Smooth muscle cell (in vitro differentiated cells): Measurements from ENCODE around the gene PCID2. TPM values are rescaled to one million over a fixed set of nuclear protein-coding genes. Genes with fewer than 3 reads are reported as not detected.

Experiments used
- DNase-seq: peaks from one replicate; lab custom pipeline; 2025; ENCODE audit not compliant: unreplicated experiment; lab: John Stamatoyannopoulos, UW
- H2AFZ ChIP-seq: fragments of 200-600 bp; sonication (generic); 2 replicates; pipeline ENCODE4 v1.6.0; 2016; ENCODE audit warnings: antibody characterized with exemption, low read depth, mild to moderate bottlenecking
- H3F3A ChIP-seq: fragments of 200-600 bp; sonication (generic); 2 replicates; pipeline ENCODE4 v1.6.0; 2017; ENCODE audit warnings: antibody characterized with exemption, low read depth
- H3K27ac ChIP-seq: fragments of 200-600 bp; sonication (generic); 2 replicates; pipeline ENCODE4 v1.5.1; 2016; ENCODE audit warnings: low read depth, mild to moderate bottlenecking
- H3K27me3 ChIP-seq: fragments of 200-600 bp; sonication (generic); 2 replicates; pipeline ENCODE4 v1.6.1; 2016; ENCODE audit warnings: low read depth, mild to moderate bottlenecking
- H3K36me3 ChIP-seq: fragments of 200-600 bp; sonication (generic); 2 replicates; pipeline ENCODE4 v1.5.1; 2016; ENCODE audit warnings: low read depth
- H3K4me1 ChIP-seq: fragments of 200-600 bp; sonication (generic); 2 replicates; pipeline ENCODE4 v1.5.1; 2016; ENCODE audit warnings: low read depth
- H3K4me2 ChIP-seq: fragments of 200-600 bp; sonication (generic); 2 replicates; pipeline ENCODE4 v1.6.0; 2016; ENCODE audit warnings: mild to moderate bottlenecking
- H3K4me3 ChIP-seq: fragments of 200-600 bp; sonication (generic); 2 replicates; pipeline ENCODE4 v1.5.1; 2016; ENCODE audit warnings: mild to moderate bottlenecking
- H3K79me2 ChIP-seq: fragments of 200-600 bp; sonication (generic); 2 replicates; pipeline ENCODE4 v1.6.0; 2016; ENCODE audit warnings: low read depth, mild to moderate bottlenecking
- H3K9ac ChIP-seq: fragments of 200-600 bp; sonication (generic); 2 replicates; pipeline ENCODE4 v1.6.0; 2016; ENCODE audit warnings: low read depth
- H3K9me3 ChIP-seq: fragments of 200-600 bp; sonication (generic); replicated peaks from 2 replicates; pipeline ENCODE4 v1.5.1; 2016; ENCODE audit warnings: low read depth
- H4K20me1 ChIP-seq: fragments of 200-600 bp; sonication (generic); 2 replicates; pipeline ENCODE4 v1.6.0; 2016; ENCODE audit warnings: low read depth
- CTCF ChIP-seq: fragments of 200-600 bp; sonication (generic); IDR thresholded peaks from 2 replicates; pipeline ENCODE4 v1.5.1; 2017; ENCODE audit warnings: borderline replicate concordance, mild to moderate bottlenecking, antibody characterized with exemption; ENCODE audit not compliant: insufficient read depth, poor library complexity, severe bottlenecking
- WGBS: methylation state at CpG from one replicate; pipeline ENCODE4 v1.1.7; 2016; ENCODE audit warnings: low lambda C conversion rate; 5-methylcytosine and 5-hydroxymethylcytosine counted together
- polyA plus RNA-seq: library from polyadenylated mRNA; unstranded; fragments of >200 nt; fragmentation: Nextera tagmentation; extraction: Ambion mirVana; gene quantifications from 2 replicates; pipeline ENCODE4 v1.2.1, GENCODE V29; 2016
- total RNA-seq: library from RNA; depleted of rRNA; stranded (reverse); fragments of >200 nt; gene quantifications from 2 replicates; pipeline ENCODE4 v1.2.3, GENCODE V29; 2014

Gene PCID2
- total and polyA plus RNA-seq, 2 experiments from 2014 or later = 27.1 to 32.5 TPM

DNA sequence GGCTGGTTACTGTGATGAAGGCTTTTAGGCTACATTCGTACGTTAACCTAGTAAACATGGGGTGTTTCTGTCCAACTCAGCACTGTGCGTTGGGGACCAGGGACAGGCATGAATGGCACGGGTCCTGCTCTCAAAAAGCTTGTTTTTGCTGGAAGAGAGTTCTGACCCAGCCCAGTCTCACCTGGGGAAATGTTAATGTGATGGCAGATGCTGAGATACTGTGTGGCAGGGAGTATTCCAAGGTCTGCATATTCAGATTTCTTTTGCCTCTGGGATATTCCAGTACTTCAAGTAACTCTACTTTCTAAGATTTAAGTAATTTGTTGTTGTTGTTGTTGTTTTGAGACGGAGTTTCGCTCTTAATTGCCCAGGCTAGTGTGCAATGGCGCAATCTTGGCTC lies 14.6 kb upstream of the PCID2 start:
- H4K20me1 ChIP-seq = peaks cover 76% of the 10 kb centered on the region
- no peak overlapping the region for H3K27ac ChIP-seq

DNA sequence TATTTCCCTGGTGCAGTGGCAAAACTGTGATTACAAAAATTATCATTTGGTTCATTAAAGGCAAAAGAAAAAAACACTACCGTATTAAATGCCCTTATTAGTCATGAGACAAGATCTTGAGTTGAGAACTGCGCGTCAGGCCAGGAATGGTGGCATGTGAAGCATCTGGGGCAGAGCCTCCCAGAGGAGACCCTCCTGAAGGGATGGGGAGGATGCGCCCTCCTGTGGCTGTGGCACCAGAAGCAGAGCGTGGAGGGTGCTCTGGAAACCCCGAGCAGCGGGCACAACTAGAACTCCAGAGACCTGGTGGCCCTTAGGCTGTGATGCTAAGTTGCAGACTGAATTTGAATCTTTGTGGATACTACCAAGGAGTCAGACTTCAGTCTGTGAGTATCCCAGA lies 12.4 kb upstream of the PCID2 start:
- Histone ChIP-seq H3K27me3 (no peaks in the 10 kb centered on the region), H3K4me1 (peaks cover 15% of the 10 kb centered on the region), H3K79me2 (peaks cover 74% of the 10 kb centered on the region), H3K4me3 (no peak overlapping the region), H3K36me3 (no peaks in the 10 kb centered on the region), H3K9ac (no peak overlapping the region), H2AFZ (no peak overlapping the region), H3K27ac (peak overlapping the region; percentile 67), H3F3A (peaks cover 4% of the 10 kb centered on the region), H4K20me1 (peaks cover 87% of the 10 kb centered on the region), H3K9me3 (no peaks in the 10 kb centered on the region), H3K4me2 (no peak overlapping the region)
- DNase-seq = no peak
- 85% methylated on average over 7 of the region's 7 CpGs for WGBS
- no peak for TF ChIP-seq CTCF

More for the DNA sequence above, 14.6 kb upstream of the PCID2 start:
- H3K9me3 ChIP-seq = no peaks in the 10 kb centered on the region
- no peak for DNase-seq
- H3K79me2 ChIP-seq = peaks cover 62% of the 10 kb centered on the region
- no peaks in the 10 kb centered on the region for H3K36me3 ChIP-seq
- no peak overlapping the region for H3K4me3 ChIP-seq
- no peak overlapping the region for H3K9ac ChIP-seq
- no peaks in the 10 kb centered on the region for H3F3A ChIP-seq
- H3K4me2 ChIP-seq = no peak overlapping the region
- H3K27me3 ChIP-seq = no peaks in the 10 kb centered on the region
- H3K4me1 ChIP-seq = no peaks in the 10 kb centered on the region
- H2AFZ ChIP-seq = no peak overlapping the region
- no peak for TF ChIP-seq CTCF
- 99% methylated on average over 7 of the region's 7 CpGs for WGBS

DNA sequence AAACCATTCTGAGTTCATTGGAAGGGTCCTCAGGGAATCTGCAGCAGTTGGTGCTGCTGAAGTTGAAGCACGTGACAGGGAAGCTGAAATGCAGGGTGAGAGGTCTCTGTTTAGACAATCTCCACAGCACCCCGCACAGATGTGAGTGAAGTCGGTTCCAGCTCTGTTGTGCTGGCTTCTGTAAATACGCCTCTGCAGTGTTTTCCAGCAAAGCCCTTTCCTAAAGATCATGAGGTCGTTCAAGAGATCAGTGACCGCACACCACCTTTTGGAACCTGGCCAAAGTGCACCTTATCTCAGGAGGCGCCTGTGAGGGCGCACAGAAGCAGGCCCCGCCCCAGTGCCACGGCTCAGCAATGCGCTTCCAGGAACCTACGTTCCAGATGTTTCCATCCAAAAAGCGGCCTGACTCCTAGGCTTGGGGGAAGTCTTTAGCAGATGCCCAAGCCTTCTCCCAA lies 11.7 kb upstream of the PCID2 start:
- Histone ChIP-seq H4K20me1 (peaks cover 92% of the 10 kb centered on the region), H3F3A (peaks cover 4% of the 10 kb centered on the region), H3K4me2 (peak overlapping the region; percentile 32), H3K4me3 (no peak overlapping the region), H3K27ac (peak overlapping the region; percentile 67), H3K79me2 (peaks cover 77% of the 10 kb centered on the region), H2AFZ (no peak overlapping the region), H3K9me3 (no peaks in the 10 kb centered on the region), H3K27me3 (no peaks in the 10 kb centered on the region), H3K36me3 (no peaks in the 10 kb centered on the region), H3K9ac (no peak overlapping the region), H3K4me1 (peaks cover 15% of the 10 kb centered on the region)
- no peak for TF ChIP-seq CTCF
- 93% methylated on average over 13 of the region's 13 CpGs for WGBS
- no peak for DNase-seq

GRCh38 chr13:113219256-113219940 lies 10.9 kb upstream of the PCID2 start:
- Histone ChIP-seq H3F3A (peaks cover 4% of the 10 kb centered on the region), H3K4me2 (no peak overlapping the region), H3K9me3 (no peaks in the 10 kb centered on the region), H3K36me3 (no peaks in the 10 kb centered on the region), H3K4me1 (peaks cover 15% of the 10 kb centered on the region), H2AFZ (no peak overlapping the region), H3K27me3 (no peaks in the 10 kb centered on the region), H3K79me2 (peaks cover 84% of the 10 kb centered on the region), H4K20me1 (peaks cover 97% of the 10 kb centered on the region), H3K27ac (peak overlapping the region; percentile 68), H3K9ac (no peak overlapping the region), H3K4me3 (no peak overlapping the region)
- no peak for TF ChIP-seq CTCF
- no peak for DNase-seq
- 79% methylated on average over 14 of the region's 14 CpGs for WGBS
